GM18868 (cell line): Measurements from ENCODE around the gene LHX2.

Experiments used
- ATAC-seq: cut with Tn5 transposase; IDR thresholded peaks from one replicate; pipeline ENCODE4 v1.9.1; 2021; ENCODE audit warnings: mild to moderate bottlenecking, moderate library complexity; ENCODE audit not compliant: unreplicated experiment

Gene LHX2

GRCh38 chr9:124012368-124013301 lies 1.1 kb downstream of the LHX2 start:
- ATAC-seq = no peak

GRCh38 chr9:124013309-124014210 lies 2.0 kb downstream of the LHX2 start:
- ATAC-seq = no peak

- no peak for ATAC-seq
These were observed 2.8 kb downstream of the LHX2 start for GRCh38 chr9:124014211-124014955.

GRCh38 chr9:124014956-124015660 lies 3.5 kb downstream of the LHX2 start:
- no peak for ATAC-seq

- no peak for ATAC-seq
These were observed 4.1 kb downstream of the LHX2 start for GRCh38 chr9:124015661-124016131.

GRCh38 chr9:124016175-124017050 lies 4.8 kb downstream of the LHX2 start:
- ATAC-seq = no peak

GRCh38 chr9:124017051-124017928 lies 5.7 kb downstream of the LHX2 start:
- ATAC-seq = no peak

GRCh38 chr9:124017929-124018729 lies 6.6 kb downstream of the LHX2 start:
- no peak for ATAC-seq

- no peak for ATAC-seq
These were observed 7.4 kb downstream of the LHX2 start for GRCh38 chr9:124018730-124019697.

GRCh38 chr9:124019771-124020519 lies 8.4 kb downstream of the LHX2 start:
- no peak for ATAC-seq

- peak; percentile 59 for ATAC-seq
These were observed 9.2 kb downstream of the LHX2 start for GRCh38 chr9:124020520-124021384.

- ATAC-seq = no peak
These were observed 9.8 kb downstream of the LHX2 start for GRCh38 chr9:124021385-124021769.

- ATAC-seq = no peak
These were observed 10.9 kb downstream of the LHX2 start for GRCh38 chr9:124022201-124023121.

- no peak for ATAC-seq
These were observed 12.5 kb downstream of the LHX2 start for GRCh38 chr9:124024107-124024506.
